Naive thymus-derived CD4-positive, alpha-beta T cell (primary cell): Measurements from ENCODE around the gene CNTNAP4. TPM values are rescaled to one million over a fixed set of nuclear protein-coding genes. Genes with fewer than 3 reads are reported as not detected.

Experiments
- ATAC-seq: fragments of 150-1000 bp; cut with Tn5 transposase; 2 replicates; pipeline ENCODE4 v1.10.0; 2021; ENCODE audit warnings: mild to moderate bottlenecking, moderate library complexity
- CTCF ChIA-PET: fragments of 350-600 bp; sonication (Branson Sonifier 250); formaldehyde crosslinking; loops from one replicate; lab custom pipeline; 2021; ENCODE audit warnings: antibody characterized with exemption; lab: Charles Lee
- POLR2A ChIA-PET: fragments of 350-600 bp; sonication (Branson Sonifier 250); formaldehyde crosslinking; loops from one replicate; lab custom pipeline; 2021; ENCODE audit warnings: antibody characterized with exemption, inconsistent platforms; lab: Charles Lee
- DNase-seq, 9 donors: peaks; one replicate each; pipeline versions ENCODE4 v3.0.0 to v3.0.0-alpha.2; 2020 to 2022; ENCODE audit warnings: mixed read lengths in 1 of 9
- H3K27ac ChIP-seq: one replicate; pipeline ENCODE4 v1.7.0; 2013; ENCODE audit warnings: mild to moderate bottlenecking, low read depth, low read length, moderate library complexity
- H3K27me3 ChIP-seq, 2 donors: one replicate each; pipeline ENCODE4 v1.7.0; 2013; ENCODE audit warnings: low read length in 2 of 2, mild to moderate bottlenecking in 2 of 2, moderate library complexity in 2 of 2; ENCODE audit not compliant: control insufficient read depth in 2 of 2, insufficient read depth in 2 of 2
- H3K36me3 ChIP-seq, 3 experiments: 1 replicate in 2 of 3; 2 replicates in 1 of 3; pipeline ENCODE4 v1.7.0; 2013; ENCODE audit warnings: low read length in 3 of 3, mild to moderate bottlenecking in 3 of 3, moderate library complexity in 1 of 3; ENCODE audit not compliant: insufficient read depth in 3 of 3, control insufficient read depth in 2 of 3
- H3K4me1 ChIP-seq, 2 donors: one replicate each; pipeline ENCODE4 v1.7.0; 2013; ENCODE audit warnings: low read length in 2 of 2, mild to moderate bottlenecking in 2 of 2, moderate library complexity in 1 of 2; ENCODE audit not compliant: control insufficient read depth in 2 of 2, insufficient read depth in 2 of 2
- H3K4me3 ChIP-seq: 2 replicates; pipeline ENCODE4 v1.7.0; 2013; ENCODE audit warnings: mild to moderate bottlenecking, low read length
- H3K9me3 ChIP-seq, 3 experiments: 1 replicate in 2 of 3; 2 replicates in 1 of 3; pipeline ENCODE4 v1.7.0; 2013; ENCODE audit warnings: low read length in 3 of 3; ENCODE audit not compliant: control insufficient read depth in 2 of 3
- H3K27ac Mint-ChIP-seq, 9 donors: one replicate each; pipeline ENCODE4 v1.8.0; 2020 to 2022; ENCODE audit warnings: mixed read lengths in 9 of 9, mild to moderate bottlenecking in 8 of 9, moderate library complexity in 5 of 9, inconsistent platforms in 2 of 9
- H3K27me3 Mint-ChIP-seq, 5 donors: one replicate each; pipeline ENCODE4 v1.8.0; 2021 to 2022; ENCODE audit warnings: mixed read lengths in 5 of 5, mild to moderate bottlenecking in 1 of 5
- H3K36me3 Mint-ChIP-seq, 5 donors: one replicate each; pipeline ENCODE4 v1.8.0; 2020 to 2022; ENCODE audit warnings: mixed read lengths in 5 of 5, mild to moderate bottlenecking in 3 of 5, inconsistent platforms in 1 of 5
- H3K4me1 Mint-ChIP-seq, 7 donors: one replicate each; pipeline ENCODE4 v1.8.0; 2020 to 2022; ENCODE audit warnings: mixed read lengths in 7 of 7, mild to moderate bottlenecking in 3 of 7, inconsistent platforms in 1 of 7
- H3K4me3 Mint-ChIP-seq, 10 donors: one replicate each; pipeline ENCODE4 v1.8.0; 2020 to 2022; ENCODE audit warnings: mild to moderate bottlenecking in 10 of 10, mixed read lengths in 10 of 10, moderate library complexity in 6 of 10, inconsistent platforms in 2 of 10
- H3K9me3 Mint-ChIP-seq, 11 donors: one replicate each; pipeline ENCODE4 v1.8.0; 2020 to 2022; ENCODE audit warnings: mixed read lengths in 11 of 11, mild to moderate bottlenecking in 4 of 11, inconsistent platforms in 1 of 11, moderate library complexity in 1 of 11
- intact Hi-C, 2 donors: fragments of 100-400 bp; cut with micrococcal nuclease; formaldehyde crosslinking; loops; one replicate each; pipeline ENCODE4 v1.15.1; 2023
- polyA plus RNA-seq, 2 donors: library from polyadenylated mRNA; unstranded; fragments of 300-500 nt; fragmentation: Illumina TruSeq; gene quantifications; one replicate each; pipeline ENCODE4 v1.2.3, GENCODE V29; 2021
- total RNA-seq, 6 experiments: library from RNA in 5 of 6; stranded (reverse) in 5 of 6; gene quantifications; 1 replicate in 5 of 6; 2 replicates in 1 of 6; pipeline ENCODE4 v1.2.3 and lab custom pipeline; 2021 to 2026

CNTNAP4 gene
- total RNA-seq, result not detected
- polyA plus RNA-seq, result not detected
- not detected for total RNA-seq (lab: John Stamatoyannopoulos, UW)

- intact Hi-C loops, result no loop called here
- Mint-ChIP-seq H3K4me3 (no peak within 1 kb of the TSS), H3K9me3 (peaks cover 0 to 7% (median 4%) of the 10 kb centered on the region in 11 donors), H3K36me3 (no peaks in the 10 kb centered on the region), H3K4me1 (no peaks in the 10 kb centered on the region), H3K27me3 (peaks cover 0 to 12% (median 9%) of the 10 kb centered on the region in 5 donors), H3K27ac (no peak within 1 kb of the TSS)
- DNase-seq (no peak), ATAC-seq (no peak)
- Histone ChIP-seq H3K4me1 (no peaks in the 10 kb centered on the region), H3K9me3 (no peaks in the 10 kb centered on the region), H3K27ac (no peak within 1 kb of the TSS), H3K27me3 (no peaks in the 10 kb centered on the region), H3K36me3 (no peaks in the 10 kb centered on the region), H3K4me3 (no peak within 1 kb of the TSS)
- ChIA-PET CTCF (no interaction called here), POLR2A (no interaction called here)
Measured at GRCh38 chr16:76276745-76277438, at the start of gene CNTNAP4. TSS of gene CNTNAP4 (plus strand) at chr16:76277401. CDS start at chr16:76277663, 262 bp downstream.

GRCh38 chr16:76228546-76229146 is 48.6 kb upstream of the CNTNAP4 start:
- ChIA-PET CTCF (no interaction called here), POLR2A (no interaction called here)
- Histone ChIP-seq H3K27me3 (no peaks in the 10 kb centered on the region), H3K4me3 (no peak overlapping the region), H3K4me1 (no peaks in the 10 kb centered on the region), H3K27ac (no peak overlapping the region), H3K9me3 (no peaks in the 10 kb centered on the region), H3K36me3 (no peaks in the 10 kb centered on the region)
- intact Hi-C loops, result no loop called here
- Mint-ChIP-seq H3K36me3 (peaks cover 0 to 3% (median 0%) of the 10 kb centered on the region in 5 donors), H3K9me3 (peaks cover 0 to 7% (median 5%) of the 10 kb centered on the region in 11 donors), H3K4me1 (no peaks in the 10 kb centered on the region), H3K27ac (no peak overlapping the region), H3K4me3 (no peak overlapping the region), H3K27me3 (no peaks in the 10 kb centered on the region)
- ATAC-seq, result no peak
- DNase-seq, result no peak

- ATAC-seq, result no peak
- Histone ChIP-seq H3K4me3 (no peak overlapping the region), H3K4me1 (no peaks in the 10 kb centered on the region), H3K9me3 (no peaks in the 10 kb centered on the region), H3K27me3 (no peaks in the 10 kb centered on the region), H3K36me3 (no peaks in the 10 kb centered on the region), H3K27ac (no peak overlapping the region)
- ChIA-PET POLR2A (no interaction called here), CTCF (no interaction called here)
- intact Hi-C loops, result no loop called here
- Mint-ChIP-seq H3K27me3 (no peaks in the 10 kb centered on the region), H3K4me1 (no peaks in the 10 kb centered on the region), H3K4me3 (no peak overlapping the region), H3K36me3 (peaks cover 0 to 3% (median 0%) of the 10 kb centered on the region in 5 donors), H3K27ac (no peak overlapping the region), H3K9me3 (peaks cover 0 to 10% (median 7%) of the 10 kb centered on the region in 11 donors)
- no peak for DNase-seq
Measured at GRCh38 chr16:76232704-76233103, 44.5 kb upstream of the CNTNAP4 start.

DNA sequence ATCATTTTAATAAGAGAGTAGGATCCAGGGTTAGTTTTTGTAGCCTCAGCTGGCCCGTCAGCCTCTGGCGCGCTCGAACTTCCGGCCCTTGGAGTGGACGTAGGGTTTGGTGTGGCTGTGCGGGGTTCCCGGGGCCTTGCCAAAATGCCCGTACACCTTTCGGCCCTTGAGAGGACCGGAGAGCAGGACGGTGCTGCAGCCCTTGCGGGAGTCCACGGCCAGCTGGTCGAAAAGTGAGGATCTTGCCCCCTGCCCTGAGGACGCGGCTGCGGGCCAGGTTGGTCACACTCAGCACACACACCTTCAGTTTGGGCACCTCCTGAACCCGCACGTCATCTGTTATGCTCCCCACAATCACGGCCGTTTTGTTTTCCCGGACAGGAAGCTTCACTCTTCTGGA is 42.2 kb upstream of the CNTNAP4 start:
- H3K4me1 ChIP-seq, result no peaks in the 10 kb centered on the region
- H3K36me3 Mint-ChIP-seq, result peaks cover 0 to 3% (median 0%) of the 10 kb centered on the region in 5 donors
- CTCF ChIA-PET, result no interaction called here
- no peaks in the 10 kb centered on the region for H3K4me1 Mint-ChIP-seq
- DNase-seq (no peak), ATAC-seq (no peak)
- no peak overlapping the region for H3K27ac ChIP-seq
- H3K27me3 Mint-ChIP-seq, result no peaks in the 10 kb centered on the region
- intact Hi-C loops, result no loop called here
- H3K4me3 Mint-ChIP-seq, result no peak overlapping the region
- no peaks in the 10 kb centered on the region for H3K36me3 ChIP-seq
- peaks cover 0 to 7% (median 4%) of the 10 kb centered on the region in 11 donors for H3K9me3 Mint-ChIP-seq
- no peaks in the 10 kb centered on the region for H3K27me3 ChIP-seq
- H3K27ac Mint-ChIP-seq, result no peak overlapping the region
- no peaks in the 10 kb centered on the region for H3K9me3 ChIP-seq
- H3K4me3 ChIP-seq, result no peak overlapping the region
- POLR2A ChIA-PET, result no interaction called here

DNA sequence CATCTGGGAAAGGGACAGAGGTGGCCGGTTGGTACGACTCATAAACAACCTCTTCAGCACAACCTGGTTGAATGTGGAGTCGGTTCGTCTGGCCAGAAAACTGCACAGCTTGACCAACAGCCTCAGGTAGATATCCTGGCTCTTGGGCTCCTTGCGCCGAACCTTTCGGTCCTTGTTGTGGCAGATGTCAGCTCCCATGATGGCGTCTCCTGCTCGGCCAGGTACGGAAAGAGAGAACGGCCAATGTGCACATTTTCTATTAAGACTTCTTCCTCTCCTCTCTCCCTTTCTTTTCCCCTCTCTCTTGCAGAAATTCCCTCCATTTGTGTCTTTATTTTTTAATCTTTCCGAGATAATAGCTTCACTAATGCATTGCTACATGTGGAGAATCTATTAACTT is 41.8 kb upstream of the CNTNAP4 start:
- DNase-seq, result no peak
- POLR2A ChIA-PET, result no interaction called here
- H3K9me3 Mint-ChIP-seq, result peaks cover 0 to 7% (median 4%) of the 10 kb centered on the region in 11 donors
- H3K27ac Mint-ChIP-seq, result no peak overlapping the region
- no peaks in the 10 kb centered on the region for H3K36me3 ChIP-seq
- H3K4me3 Mint-ChIP-seq, result no peak overlapping the region
- CTCF ChIA-PET, result no interaction called here
- no peaks in the 10 kb centered on the region for H3K27me3 ChIP-seq
- intact Hi-C loops, result no loop called here
- H3K4me3 ChIP-seq, result no peak overlapping the region
- peaks cover 0 to 3% (median 0%) of the 10 kb centered on the region in 5 donors for H3K36me3 Mint-ChIP-seq
- no peaks in the 10 kb centered on the region for H3K4me1 ChIP-seq
- no peak overlapping the region for H3K27ac ChIP-seq
- H3K9me3 ChIP-seq, result no peaks in the 10 kb centered on the region
- ATAC-seq, result no peak
- H3K4me1 Mint-ChIP-seq, result no peaks in the 10 kb centered on the region
- no peaks in the 10 kb centered on the region for H3K27me3 Mint-ChIP-seq

DNA sequence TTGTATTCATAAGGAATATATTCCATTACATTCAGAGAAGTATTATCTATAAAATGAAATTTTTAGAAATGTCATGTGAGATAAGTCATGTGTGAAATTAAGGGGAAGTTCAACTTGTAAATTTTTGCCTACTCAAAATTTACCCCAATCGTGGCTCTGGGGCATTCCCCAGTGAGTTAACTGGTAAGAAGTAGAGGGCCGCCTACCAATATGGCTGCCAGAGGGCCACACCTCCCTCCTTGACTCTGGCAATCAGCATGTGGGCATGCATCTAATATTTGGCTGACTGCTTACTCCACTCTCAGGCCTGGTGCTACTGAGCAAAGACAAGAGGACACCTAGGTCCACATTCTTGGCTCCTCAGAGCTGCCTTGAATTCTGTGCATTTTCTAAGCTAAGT is 39.7 kb upstream of the CNTNAP4 start:
- Histone ChIP-seq H3K27ac (no peak overlapping the region), H3K4me3 (no peak overlapping the region), H3K4me1 (no peaks in the 10 kb centered on the region), H3K36me3 (no peaks in the 10 kb centered on the region), H3K27me3 (no peaks in the 10 kb centered on the region), H3K9me3 (no peaks in the 10 kb centered on the region)
- ATAC-seq, result no peak
- intact Hi-C loops, result no loop called here
- DNase-seq, result no peak
- H3K36me3 Mint-ChIP-seq, result no peaks in the 10 kb centered on the region
- no peaks in the 10 kb centered on the region for H3K27me3 Mint-ChIP-seq
- no peak overlapping the region for H3K4me3 Mint-ChIP-seq
- no peak overlapping the region for H3K27ac Mint-ChIP-seq
- POLR2A ChIA-PET, result no interaction called here
- H3K4me1 Mint-ChIP-seq, result no peaks in the 10 kb centered on the region
- peaks cover 0 to 11% (median 3%) of the 10 kb centered on the region in 11 donors for H3K9me3 Mint-ChIP-seq
- CTCF ChIA-PET, result no interaction called here

- H3K36me3 Mint-ChIP-seq, result no peaks in the 10 kb centered on the region
- H3K4me1 Mint-ChIP-seq, result no peaks in the 10 kb centered on the region
- POLR2A ChIA-PET, result no interaction called here
- H3K9me3 Mint-ChIP-seq, result peaks cover 0 to 14% (median 0%) of the 10 kb centered on the region in 11 donors
- DNase-seq (no peak), ATAC-seq (no peak)
- H3K27ac Mint-ChIP-seq, result no peak overlapping the region
- no peaks in the 10 kb centered on the region for H3K36me3 ChIP-seq
- no peak overlapping the region for H3K4me3 Mint-ChIP-seq
- H3K4me1 ChIP-seq, result no peaks in the 10 kb centered on the region
- CTCF ChIA-PET, result no interaction called here
- no peaks in the 10 kb centered on the region for H3K27me3 ChIP-seq
- intact Hi-C loops, result no loop called here
- H3K9me3 ChIP-seq, result no peaks in the 10 kb centered on the region
- H3K27ac ChIP-seq, result no peak overlapping the region
- no peaks in the 10 kb centered on the region for H3K27me3 Mint-ChIP-seq
- no peak overlapping the region for H3K4me3 ChIP-seq
Measured at GRCh38 chr16:76241755-76242154, 35.4 kb upstream of the CNTNAP4 start.
